NCI-H2196 treated with DMSO at 0.1 percent for 48 hours (cell line): ENCODE results near the gene PGM2L1.
"Not testable (repeated sequence)": the region's sequence is repeated elsewhere in the genome, so short reads cannot be mapped to it uniquely, and the experiment has no call there.

Experiments
- DNase-seq: peaks from one replicate; lab custom pipeline; 2025; ENCODE audit not compliant: unreplicated experiment; lab: John Stamatoyannopoulos, UW

PGM2L1 gene

GRCh38 chr11:74341921-74342320, 56.3 kb downstream of the PGM2L1 start:
- no peak for DNase-seq

DNA sequence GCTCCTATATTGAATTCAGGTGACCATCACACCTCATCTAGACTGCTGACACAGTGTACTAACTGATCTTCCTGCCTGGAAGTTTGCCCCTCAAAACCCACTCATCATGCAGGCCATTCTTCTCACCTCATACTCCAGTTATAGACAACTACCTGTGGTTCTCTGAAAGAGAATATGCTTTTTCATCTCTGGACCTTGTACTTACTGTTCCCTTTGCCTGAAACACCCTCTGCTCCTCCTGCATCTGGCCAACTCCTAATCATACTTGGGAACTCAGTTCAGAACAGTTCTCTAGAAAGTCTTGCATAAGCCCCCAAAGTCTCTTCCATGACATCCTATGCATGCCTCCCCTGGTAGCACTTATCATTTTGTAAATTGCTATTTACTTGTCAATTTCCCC, 58.6 kb downstream of the PGM2L1 start:
- DNase-seq: no peak

GRCh38 chr11:74338963-74339362, 59.3 kb downstream of the PGM2L1 start:
- no peak for DNase-seq

GRCh38 chr11:74333193-74333592, 65.0 kb downstream of the PGM2L1 start:
- DNase-seq: no peak

GRCh38 chr11:74332291-74332690, 65.9 kb downstream of the PGM2L1 start:
- DNase-seq: no peak

GRCh38 chr11:74331000-74331399, 67.2 kb downstream of the PGM2L1 start:
- DNase-seq: not testable (repeated sequence)

DNA sequence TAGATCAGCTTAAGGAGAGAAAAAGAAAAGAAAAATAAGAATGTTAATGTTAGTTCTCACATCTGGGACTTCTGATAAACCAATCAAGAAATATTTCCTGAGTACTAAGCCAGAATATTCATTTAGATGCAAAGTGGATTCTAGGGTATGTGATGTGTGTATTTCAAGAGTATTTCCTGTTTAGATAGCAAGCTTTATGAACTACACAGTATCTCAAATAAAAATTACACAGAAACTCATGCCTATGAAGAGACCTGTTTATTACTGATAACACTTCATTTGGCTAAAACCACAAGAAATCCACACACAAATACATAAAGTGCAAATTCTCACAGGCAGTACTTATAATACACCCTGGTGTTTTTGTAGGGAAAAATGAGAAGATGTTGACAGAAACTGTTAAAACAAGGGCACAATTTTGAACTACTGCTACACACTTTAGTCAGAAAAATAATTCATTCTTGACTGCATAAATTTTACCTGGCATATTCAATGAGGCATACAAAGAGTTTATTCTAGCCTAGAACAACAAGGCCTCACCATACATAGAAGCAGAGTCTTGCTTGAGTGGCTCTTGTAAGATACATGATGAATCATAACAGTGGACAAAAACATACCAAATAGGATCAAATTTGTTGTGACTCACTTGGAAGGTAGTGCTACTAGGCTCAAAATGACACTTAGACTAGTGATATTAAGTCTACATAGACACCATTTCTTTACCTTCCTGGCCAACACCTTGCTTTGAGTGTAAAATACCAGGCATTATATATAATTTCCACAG, 68.0 kb downstream of the PGM2L1 start:
- no peak for DNase-seq

DNA sequence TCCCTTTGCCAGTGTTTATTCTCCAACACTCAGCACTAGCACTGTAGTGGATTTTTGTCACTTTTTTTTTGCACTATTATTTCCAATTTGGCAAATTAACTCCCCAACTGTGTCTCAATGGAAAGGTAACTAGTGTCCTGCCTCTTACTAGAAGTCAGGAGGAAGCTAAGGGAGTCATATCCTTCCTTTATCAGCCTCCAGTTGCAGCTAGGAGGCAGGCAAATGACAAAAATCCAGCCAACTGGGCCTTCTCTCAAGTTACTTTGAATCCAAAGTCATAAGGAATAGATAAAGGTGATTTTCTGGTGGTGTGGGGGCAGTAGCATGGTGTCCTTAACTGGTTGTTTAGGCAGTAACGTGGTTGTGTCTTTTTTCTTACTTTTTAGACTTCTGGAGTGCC, 71.2 kb downstream of the PGM2L1 start:
- DNase-seq: no peak

DNA sequence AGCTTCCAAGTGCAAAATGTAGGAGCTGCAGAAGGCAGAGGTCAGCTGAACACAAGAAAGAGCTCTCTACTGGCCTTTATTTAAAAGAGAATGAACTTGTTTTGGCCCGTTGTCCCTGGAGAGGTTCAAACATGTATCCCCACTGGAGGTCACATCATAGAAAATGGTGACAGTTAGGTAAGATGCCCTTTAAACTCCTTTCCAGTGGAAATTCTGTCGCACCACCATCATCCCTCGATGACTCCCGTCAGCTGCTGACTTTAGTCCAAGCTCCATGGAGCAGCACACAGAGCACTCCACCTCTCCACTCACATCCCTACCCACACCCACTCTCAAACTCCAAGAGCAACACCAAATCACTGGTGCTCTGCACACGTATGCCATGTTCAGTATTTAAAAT, 71.6 kb downstream of the PGM2L1 start:
- no peak for DNase-seq

DNA sequence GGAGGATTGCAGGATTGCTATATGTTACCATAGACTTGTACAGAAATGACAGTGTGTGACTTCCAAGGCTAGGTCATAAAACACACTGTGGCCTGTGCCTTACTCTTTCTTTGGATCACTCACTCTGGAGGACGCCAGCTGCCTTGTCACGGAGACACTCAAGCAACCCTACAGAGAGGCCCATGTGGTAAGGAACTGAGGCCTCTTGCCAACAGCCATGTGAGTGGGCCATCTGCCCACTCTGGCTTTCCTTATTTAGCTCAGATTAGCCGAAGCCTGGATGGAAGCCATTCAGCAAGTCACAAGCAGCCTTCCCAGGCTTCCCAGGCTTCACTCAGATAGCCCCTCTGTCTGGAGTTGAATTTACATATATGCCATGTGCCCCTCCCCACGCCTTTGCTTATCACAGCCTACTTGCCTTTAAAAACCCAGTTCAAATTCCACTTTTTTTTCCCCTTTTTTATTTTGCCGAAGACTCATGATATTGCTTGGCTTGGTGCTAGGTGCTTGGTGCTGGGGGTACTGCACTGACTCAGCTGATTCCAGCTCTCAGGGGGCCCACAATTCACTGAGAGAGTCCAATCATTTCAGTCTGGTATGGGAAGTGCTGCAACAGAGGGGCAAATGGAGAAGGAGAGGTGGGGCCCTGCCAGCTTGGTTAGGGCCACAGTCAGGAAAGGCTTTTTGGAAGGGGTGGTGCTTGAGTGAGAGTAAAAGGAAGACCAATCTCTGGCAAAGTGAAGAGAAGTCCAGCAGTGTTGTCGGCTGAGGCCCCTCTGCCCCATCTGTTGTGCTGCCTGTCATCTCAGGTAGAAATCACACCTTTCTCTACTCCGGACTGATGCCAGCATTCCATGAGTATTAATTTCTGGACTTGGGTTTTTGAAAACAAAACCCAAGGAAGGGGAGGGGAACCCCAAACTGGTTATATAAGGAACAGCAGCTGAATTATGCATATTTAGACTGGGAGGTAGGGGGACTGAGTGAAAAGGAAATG, 72.3 kb downstream of the PGM2L1 start:
- no peak for DNase-seq

GRCh38 chr11:74322667-74323066, 75.6 kb downstream of the PGM2L1 start:
- DNase-seq: no peak

- no peak for DNase-seq
These were observed 76.6 kb downstream of the PGM2L1 start for GRCh38 chr11:74321487-74322188.

DNA sequence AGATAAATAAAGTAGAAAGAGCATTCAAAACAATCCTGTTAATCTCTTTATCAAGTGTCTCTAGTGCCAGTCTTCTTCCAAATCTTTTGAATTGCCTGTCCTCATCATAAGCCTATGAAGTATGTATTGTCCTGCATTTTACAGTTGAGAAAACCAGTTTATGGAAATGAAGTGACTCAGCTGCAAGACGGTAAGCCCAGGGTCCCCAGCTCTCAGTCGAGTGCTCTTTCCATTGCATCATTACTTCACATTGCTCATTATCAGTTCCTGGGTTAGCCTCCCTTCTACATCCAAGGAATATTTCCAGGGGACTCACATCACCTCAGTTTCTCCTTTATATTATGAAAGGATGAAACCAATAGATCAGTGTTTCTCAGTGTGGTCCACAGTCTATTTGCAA, 77.7 kb downstream of the PGM2L1 start:
- DNase-seq: no peak

DNA sequence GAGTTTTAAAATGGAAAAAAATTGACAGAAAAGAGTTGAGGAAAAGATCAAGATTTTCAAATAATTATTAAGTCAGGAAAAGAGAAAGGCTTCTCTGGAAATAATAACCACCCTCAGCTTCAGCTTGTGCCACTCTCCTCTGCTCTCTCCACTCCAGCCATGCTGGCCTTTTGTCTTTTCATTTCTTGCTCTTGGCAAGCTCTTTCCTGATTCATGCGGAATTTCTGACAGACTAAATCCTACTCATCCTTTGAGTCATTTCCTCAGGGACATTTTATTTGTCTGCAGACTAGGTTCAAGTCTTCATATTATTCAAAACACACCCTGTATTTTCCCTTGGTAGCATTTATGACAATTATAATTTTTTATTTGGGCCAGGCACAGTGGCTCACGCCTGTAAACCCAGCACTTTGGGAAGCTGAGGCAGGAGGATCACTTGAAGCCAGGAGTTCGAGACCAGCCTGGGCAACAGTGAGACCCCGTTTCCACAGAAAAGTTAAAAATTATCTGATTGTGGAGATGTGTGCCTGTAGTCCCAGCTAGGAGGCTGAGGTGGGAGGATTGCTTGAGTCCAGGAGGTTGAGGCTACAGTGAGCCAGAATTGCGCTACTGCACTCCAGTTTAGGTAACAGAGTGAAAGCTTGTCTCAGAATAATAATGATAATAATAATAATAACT, 79.0 kb downstream of the PGM2L1 start:
- no peak for DNase-seq

- no peak for DNase-seq
These were observed 79.8 kb downstream of the PGM2L1 start for GRCh38 chr11:74318241-74318932.

GRCh38 chr11:74316772-74317505, 81.3 kb downstream of the PGM2L1 start:
- DNase-seq: no peak

- no peak for DNase-seq
These were observed 85.9 kb downstream of the PGM2L1 start for GRCh38 chr11:74312326-74312725.

DNA sequence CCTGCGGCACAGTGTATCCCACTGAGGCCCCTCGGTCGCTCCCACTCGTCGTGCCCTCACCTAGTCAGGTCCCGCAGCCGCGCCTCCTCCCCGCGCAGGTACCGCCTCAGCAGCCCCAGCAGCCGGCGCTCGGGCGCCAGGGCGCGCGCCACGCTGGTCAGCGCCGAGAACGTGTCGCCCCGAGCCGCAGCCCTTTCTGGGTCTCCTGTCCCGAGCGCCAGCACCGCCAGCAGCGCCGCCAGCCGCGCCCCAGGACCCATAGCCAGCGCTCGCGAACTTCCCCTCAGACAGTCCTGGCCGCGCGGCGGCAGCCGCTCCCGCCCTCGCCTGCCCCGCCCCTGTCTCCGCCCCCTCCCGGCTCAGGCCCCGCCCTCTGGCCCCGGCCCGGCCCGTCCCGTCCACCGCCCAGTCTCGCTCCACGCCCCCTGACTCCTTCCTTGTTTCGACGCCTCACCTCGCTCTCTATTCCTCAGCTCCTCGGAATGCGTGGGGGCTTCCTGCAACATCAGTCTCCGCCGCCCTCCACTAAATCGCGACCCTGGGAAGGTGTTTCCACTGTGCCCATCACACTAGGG, 86.8 kb downstream of the PGM2L1 start, which contains the start of gene P4HA3:
Gene P4HA3 (minus strand): TSS at position 289 of the 575 bp plus-strand sequence. CDS start 29 bp downstream, at position 260.
- DNase-seq: no peak

- no peak for DNase-seq
These were observed 87.4 kb downstream of the PGM2L1 start for GRCh38 chr11:74310857-74311256.
